GM18519 (cell line): ENCODE results near the gene WDTC1.

Source experiments
- ATAC-seq: cut with Tn5 transposase; IDR thresholded peaks from one replicate; pipeline ENCODE4 v1.9.1; 2021; ENCODE audit warnings: mild to moderate bottlenecking, moderate library complexity; ENCODE audit not compliant: unreplicated experiment, low FRiP score

WDTC1 gene

GRCh38 chr1:27351541-27352107, 117.2 kb downstream of the WDTC1 start:
- ATAC-seq, result no peak

GRCh38 chr1:27353166-27353565, 118.7 kb downstream of the WDTC1 start:
- no peak for ATAC-seq

GRCh38 chr1:27353629-27354028, 119.2 kb downstream of the WDTC1 start:
- ATAC-seq, result no peak

- ATAC-seq, result no peak
These were observed 121.3 kb downstream of the WDTC1 start for GRCh38 chr1:27355683-27356082.

GRCh38 chr1:27356277-27356618, 121.8 kb downstream of the WDTC1 start:
- ATAC-seq, result no peak

GRCh38 chr1:27356619-27357280, 122.3 kb downstream of the WDTC1 start:
- no peak for ATAC-seq

GRCh38 chr1:27357281-27358037, 123.0 kb downstream of the WDTC1 start:
- ATAC-seq, result no peak
